T-helper 1 cell treated with Interleukin-12 subunit alpha and Interleukin-12 subunit beta and Interleukin-4 antibody, amounts not matched to agents 30 μg/mL and 1 μg/mL, for 36 hours (primary cell): Measurements from ENCODE around the gene TRIM29.

Source experiments
- H3K27ac Mint-ChIP-seq: one replicate; pipeline ENCODE4 v1.8.0; 2021; ENCODE audit warnings: mild to moderate bottlenecking, mixed read lengths
- H3K27me3 Mint-ChIP-seq: one replicate; pipeline ENCODE4 v1.8.0; 2021; ENCODE audit warnings: low read depth, mixed read lengths
- H3K36me3 Mint-ChIP-seq: one replicate; pipeline ENCODE4 v1.8.0; 2021; ENCODE audit warnings: low read depth, mixed read lengths
- H3K4me1 Mint-ChIP-seq: one replicate; pipeline ENCODE4 v1.8.0; 2021; ENCODE audit warnings: low read depth, mixed read lengths
- H3K4me3 Mint-ChIP-seq: one replicate; pipeline ENCODE4 v1.8.0; 2021; ENCODE audit warnings: mild to moderate bottlenecking, moderate library complexity, mixed read lengths
- H3K9me3 Mint-ChIP-seq: one replicate; pipeline ENCODE4 v1.8.0; 2021; ENCODE audit warnings: mixed read lengths

Gene TRIM29

GRCh38 chr11:120090411-120090810 is 47.5 kb downstream of the TRIM29 start:
- H3K27ac Mint-ChIP-seq: no peak overlapping the region
- no peaks in the 10 kb centered on the region for H3K27me3 Mint-ChIP-seq
- H3K4me3 Mint-ChIP-seq: no peak overlapping the region
- peaks cover 13% of the 10 kb centered on the region for H3K9me3 Mint-ChIP-seq
- peaks cover 3% of the 10 kb centered on the region for H3K36me3 Mint-ChIP-seq
- no peaks in the 10 kb centered on the region for H3K4me1 Mint-ChIP-seq

GRCh38 chr11:120089036-120090001 is 48.6 kb downstream of the TRIM29 start:
- Mint-ChIP-seq H3K27ac (no peak overlapping the region), H3K4me3 (no peak overlapping the region), H3K27me3 (no peaks in the 10 kb centered on the region), H3K4me1 (no peaks in the 10 kb centered on the region), H3K9me3 (peaks cover 15% of the 10 kb centered on the region), H3K36me3 (peaks cover 3% of the 10 kb centered on the region)

- peaks cover 15% of the 10 kb centered on the region for H3K9me3 Mint-ChIP-seq
- no peak overlapping the region for H3K27ac Mint-ChIP-seq
- no peaks in the 10 kb centered on the region for H3K4me1 Mint-ChIP-seq
- H3K4me3 Mint-ChIP-seq: no peak overlapping the region
- H3K36me3 Mint-ChIP-seq: peaks cover 5% of the 10 kb centered on the region
- no peaks in the 10 kb centered on the region for H3K27me3 Mint-ChIP-seq
These were observed 49.9 kb downstream of the TRIM29 start for GRCh38 chr11:120088056-120088455.

GRCh38 chr11:120086651-120087050 is 51.3 kb downstream of the TRIM29 start:
- Mint-ChIP-seq H3K27me3 (no peaks in the 10 kb centered on the region), H3K27ac (no peak overlapping the region), H3K4me3 (no peak overlapping the region)

GRCh38 chr11:120079750-120080610 is 57.9 kb downstream of the TRIM29 start:
- Mint-ChIP-seq H3K4me3 (no peak overlapping the region), H3K4me1 (no peaks in the 10 kb centered on the region), H3K9me3 (peaks cover 39% of the 10 kb centered on the region), H3K36me3 (peaks cover 15% of the 10 kb centered on the region), H3K27me3 (no peaks in the 10 kb centered on the region), H3K27ac (peak overlapping the region; percentile 22)

More at GRCh38 chr11:120086651-120087050, 51.3 kb downstream of the TRIM29 start:
- peaks cover 5% of the 10 kb centered on the region for H3K36me3 Mint-ChIP-seq
- H3K4me1 Mint-ChIP-seq: no peaks in the 10 kb centered on the region
- peaks cover 20% of the 10 kb centered on the region for H3K9me3 Mint-ChIP-seq

- Mint-ChIP-seq H3K9me3 (peaks cover 39% of the 10 kb centered on the region), H3K27ac (no peak overlapping the region), H3K36me3 (peaks cover 13% of the 10 kb centered on the region), H3K27me3 (no peaks in the 10 kb centered on the region), H3K4me3 (no peak overlapping the region), H3K4me1 (no peaks in the 10 kb centered on the region)
These were observed 59.5 kb downstream of the TRIM29 start for GRCh38 chr11:120078397-120078796.

GRCh38 chr11:120074076-120074475 is 63.8 kb downstream of the TRIM29 start:
- Mint-ChIP-seq H3K4me1 (no peaks in the 10 kb centered on the region), H3K4me3 (no peak overlapping the region), H3K36me3 (no peaks in the 10 kb centered on the region), H3K27ac (no peak overlapping the region), H3K9me3 (peaks cover 9% of the 10 kb centered on the region), H3K27me3 (no peaks in the 10 kb centered on the region)

GRCh38 chr11:120073196-120073595 is 64.7 kb downstream of the TRIM29 start:
- Mint-ChIP-seq H3K9me3 (peaks cover 1% of the 10 kb centered on the region), H3K4me1 (no peaks in the 10 kb centered on the region), H3K4me3 (no peak overlapping the region), H3K36me3 (no peaks in the 10 kb centered on the region), H3K27ac (no peak overlapping the region), H3K27me3 (no peaks in the 10 kb centered on the region)

- Mint-ChIP-seq H3K27ac (no peak overlapping the region), H3K4me1 (no peaks in the 10 kb centered on the region), H3K9me3 (no peaks in the 10 kb centered on the region), H3K36me3 (no peaks in the 10 kb centered on the region), H3K4me3 (no peak overlapping the region), H3K27me3 (no peaks in the 10 kb centered on the region)
These were observed 69.8 kb downstream of the TRIM29 start for GRCh38 chr11:120068114-120068573.

GRCh38 chr11:120067438-120068113 is 70.3 kb downstream of the TRIM29 start:
- Mint-ChIP-seq H3K9me3 (no peaks in the 10 kb centered on the region), H3K27me3 (no peaks in the 10 kb centered on the region), H3K27ac (no peak overlapping the region), H3K36me3 (no peaks in the 10 kb centered on the region), H3K4me3 (no peak overlapping the region), H3K4me1 (no peaks in the 10 kb centered on the region)

- Mint-ChIP-seq H3K27ac (no peak overlapping the region), H3K4me3 (no peak overlapping the region), H3K27me3 (no peaks in the 10 kb centered on the region)
These were observed 71.0 kb downstream of the TRIM29 start for GRCh38 chr11:120066738-120067437.

GRCh38 chr11:120065876-120066275 is 72.0 kb downstream of the TRIM29 start:
- Mint-ChIP-seq H3K9me3 (no peaks in the 10 kb centered on the region), H3K4me1 (no peaks in the 10 kb centered on the region), H3K27me3 (no peaks in the 10 kb centered on the region), H3K36me3 (no peaks in the 10 kb centered on the region), H3K27ac (no peak overlapping the region), H3K4me3 (no peak overlapping the region)

More at GRCh38 chr11:120066738-120067437, 71.0 kb downstream of the TRIM29 start:
- Mint-ChIP-seq H3K9me3 (no peaks in the 10 kb centered on the region), H3K4me1 (no peaks in the 10 kb centered on the region), H3K36me3 (no peaks in the 10 kb centered on the region)

GRCh38 chr11:120065176-120065575 is 72.7 kb downstream of the TRIM29 start:
- H3K9me3 Mint-ChIP-seq: no peaks in the 10 kb centered on the region
- no peak overlapping the region for H3K27ac Mint-ChIP-seq
- H3K36me3 Mint-ChIP-seq: no peaks in the 10 kb centered on the region
- no peak overlapping the region for H3K4me3 Mint-ChIP-seq
- H3K27me3 Mint-ChIP-seq: no peaks in the 10 kb centered on the region
- no peaks in the 10 kb centered on the region for H3K4me1 Mint-ChIP-seq

GRCh38 chr11:120064341-120064740 is 73.6 kb downstream of the TRIM29 start:
- Mint-ChIP-seq H3K9me3 (no peaks in the 10 kb centered on the region), H3K27ac (no peak overlapping the region), H3K27me3 (no peaks in the 10 kb centered on the region), H3K4me3 (no peak overlapping the region), H3K36me3 (no peaks in the 10 kb centered on the region), H3K4me1 (no peaks in the 10 kb centered on the region)
